ENCODE measurements around the gene GAL3ST3.

The GAL3ST3 gene

GRCh38 chr11:66008468-66009101 is 40.4 kb downstream of the GAL3ST3 start:
- Histone ChIP-seq H3K27ac (ENCODE audit: low read depth, low read length) (no peak overlapping the region), H3K9me2 (replicated peaks; ENCODE audit: control insufficient read depth, low read length) (no peaks in the 10 kb centered on the region), H3K4me2 (ENCODE audit: low read length) (no peak overlapping the region), H3F3A (ENCODE audit: control insufficient read depth, insufficient read depth) (peaks cover 11% of the 10 kb centered on the region), H3K4me1 (ENCODE audit: control insufficient read depth, low read length) (peaks cover under 1% of the 10 kb centered on the region; the same call in 1 of the 2 replicates), H4K20me1 (ENCODE audit: control insufficient read depth, insufficient read depth, low read depth, low read length) (peaks cover 5% of the 10 kb centered on the region; the same call in 1 of the 2 replicates), H3K27me3 (ENCODE audit: control insufficient read depth, low read length) (0 out of 2 replicates have a peak, but pooled peaks cover 5% of the 10 kb centered on the region), H3K79me2 (ENCODE audit: control insufficient read depth, low read length) (peaks cover 9% of the 10 kb centered on the region), H3K4me3 (ENCODE audit: low read length) (no peak overlapping the region), H3K36me3 (ENCODE audit: control insufficient read depth, low read length) (peaks cover 22% of the 10 kb centered on the region), H3K9me3 (ENCODE audit: control insufficient read depth, insufficient read depth, low read length) (no peaks in the 10 kb centered on the region)
- TF ChIP-seq CTCF (IDR thresholded peaks at IDR 0.05; ENCODE audit: low read depth, low read length, poor library complexity, severe bottlenecking) (no peak), EZH2phosphoT487 (IDR thresholded peaks at IDR 0.05; ENCODE audit: borderline replicate concordance, low read length) (no peak)

- H3K36me3 ChIP-seq (ENCODE audit: control insufficient read depth, low read length) = peaks cover 26% of the 10 kb centered on the region
- H3K27me3 ChIP-seq (ENCODE audit: control insufficient read depth, low read length) = 0 out of 2 replicates have a peak, but pooled peaks cover 5% of the 10 kb centered on the region
- H3K79me2 ChIP-seq (ENCODE audit: control insufficient read depth, low read length) = peaks cover 14% of the 10 kb centered on the region
- H3F3A ChIP-seq (ENCODE audit: control insufficient read depth, insufficient read depth) = peaks cover 11% of the 10 kb centered on the region
- peaks cover 6% of the 10 kb centered on the region for H3K4me1 ChIP-seq (ENCODE audit: control insufficient read depth, low read length)
- no peak overlapping the region for H3K27ac ChIP-seq (ENCODE audit: low read depth, low read length)
- H3K9me3 ChIP-seq (ENCODE audit: control insufficient read depth, insufficient read depth, low read length) = no peaks in the 10 kb centered on the region
- H4K20me1 ChIP-seq (ENCODE audit: control insufficient read depth, insufficient read depth, low read depth, low read length) = peaks cover 5% of the 10 kb centered on the region; the same call in 1 of the 2 replicates
- H3K4me2 ChIP-seq (ENCODE audit: low read length) = no peak overlapping the region
- no peaks in the 10 kb centered on the region for H3K9me2 ChIP-seq (replicated peaks; ENCODE audit: control insufficient read depth, low read length)
- no peak overlapping the region for H3K4me3 ChIP-seq (ENCODE audit: low read length)
- TF ChIP-seq EZH2phosphoT487 (IDR thresholded peaks at IDR 0.05; ENCODE audit: borderline replicate concordance, low read length) (no peak), CTCF (IDR thresholded peaks at IDR 0.05; ENCODE audit: low read depth, low read length, poor library complexity, severe bottlenecking) (no peak)
Measured at GRCh38 chr11:66008095-66008467, 40.9 kb downstream of the GAL3ST3 start.

GRCh38 chr11:66007201-66007634 is 41.7 kb downstream of the GAL3ST3 start:
- H3K79me2 ChIP-seq (ENCODE audit: control insufficient read depth, low read length) = peaks cover 19% of the 10 kb centered on the region
- H3K27me3 ChIP-seq (ENCODE audit: control insufficient read depth, low read length) = 0 out of 2 replicates have a peak, but pooled peaks cover 5% of the 10 kb centered on the region
- peaks cover 6% of the 10 kb centered on the region for H3K4me1 ChIP-seq (ENCODE audit: control insufficient read depth, low read length)
- no peak overlapping the region for H3K4me2 ChIP-seq (ENCODE audit: low read length)
- TF ChIP-seq EZH2phosphoT487 (IDR thresholded peaks at IDR 0.05; ENCODE audit: borderline replicate concordance, low read length) (no peak), CTCF (IDR thresholded peaks at IDR 0.05; ENCODE audit: low read depth, low read length, poor library complexity, severe bottlenecking) (no peak)
- H3K9me2 ChIP-seq (replicated peaks; ENCODE audit: control insufficient read depth, low read length) = no peaks in the 10 kb centered on the region
- peaks cover 11% of the 10 kb centered on the region for H3F3A ChIP-seq (ENCODE audit: control insufficient read depth, insufficient read depth)
- no peak overlapping the region for H3K27ac ChIP-seq (ENCODE audit: low read depth, low read length)
- no peak overlapping the region for H3K4me3 ChIP-seq (ENCODE audit: low read length)
- peaks cover 30% of the 10 kb centered on the region for H3K36me3 ChIP-seq (ENCODE audit: control insufficient read depth, low read length)
- no peaks in the 10 kb centered on the region for H3K9me3 ChIP-seq (ENCODE audit: control insufficient read depth, insufficient read depth, low read length)
- peaks cover 5% of the 10 kb centered on the region; the same call in 1 of the 2 replicates for H4K20me1 ChIP-seq (ENCODE audit: control insufficient read depth, insufficient read depth, low read depth, low read length)
